Gastrocnemius medialis (tissue), 4 donors: Measurements from ENCODE around the gene RDH11.

Experiments used
- CTCF ChIP-seq, 5 experiments: fragments of 450-650 bp in 3 of 5; fragments of 200-600 bp in 2 of 5; sonication (generic) in 2 of 5; IDR thresholded peaks in 4 of 5; conservative IDR thresholded peaks in 1 of 5; 1 replicate in 4 of 5; 2 replicates in 1 of 5; pipeline ENCODE4 v1.5.1; 2016 to 2019; ENCODE audit warnings: antibody characterized with exemption in 5 of 5, mild to moderate bottlenecking in 3 of 5, moderate library complexity in 3 of 5
- POLR2A ChIP-seq, 2 donors: fragments of 450-650 bp; IDR thresholded peaks; one replicate each; pipeline ENCODE4 v1.6.1; 2017; ENCODE audit warnings: antibody characterized with exemption in 2 of 2, mild to moderate bottlenecking in 2 of 2, moderate library complexity in 2 of 2

- TF ChIP-seq POLR2A (IDR thresholded peaks at IDR 0.05), result no peak
- no peak for TF ChIP-seq CTCF (IDR thresholded peaks at IDR 0.05 in 4 of 5, conservative IDR thresholded peaks at IDR 0.05 in 1 of 5)
Observed at GRCh38 chr14:67668559-67668958, 27.0 kb downstream of the RDH11 start.
